Activated CD4-positive, alpha-beta T cell treated with anti-CD3 and anti-CD28 coated beads, Interleukin-2, amount 10 ng/mL, durations not matched to agents 7 days and 5 days (primary cell): ENCODE measurements around the gene SIRT7. TPM values are rescaled to one million over a fixed set of nuclear protein-coding genes. Genes with fewer than 3 reads are reported as not detected.
A peak's percentile ranks its signal among the peaks of the same experiment; 100 is the strongest.
"Not testable (repeated sequence)": the region's sequence is repeated elsewhere in the genome, so short reads cannot be mapped to it uniquely, and the experiment has no call there.

Experiments used
- CTCF ChIA-PET: fragments of 350-600 bp; sonication (Branson Sonifier 250); formaldehyde crosslinking; loops from one replicate; lab custom pipeline; 2021; ENCODE audit warnings: antibody characterized with exemption; lab: Charles Lee
- POLR2A ChIA-PET: fragments of 350-600 bp; sonication (Branson Sonifier 250); formaldehyde crosslinking; loops from one replicate; lab custom pipeline; 2021; ENCODE audit warnings: antibody characterized with exemption; lab: Charles Lee
- DNase-seq: peaks from one replicate; pipeline ENCODE4 v3.0.0-alpha.2; 2020
- H3K27ac Mint-ChIP-seq: one replicate; pipeline ENCODE4 v1.8.0; 2021; ENCODE audit warnings: mild to moderate bottlenecking, moderate library complexity, mixed read lengths
- H3K27me3 Mint-ChIP-seq: one replicate; pipeline ENCODE4 v1.8.0; 2021; ENCODE audit warnings: mixed read lengths
- H3K36me3 Mint-ChIP-seq: one replicate; pipeline ENCODE4 v1.8.0; 2021; ENCODE audit warnings: low read depth, mixed read lengths
- H3K4me1 Mint-ChIP-seq: one replicate; pipeline ENCODE4 v1.8.0; 2021; ENCODE audit warnings: mixed read lengths
- H3K4me3 Mint-ChIP-seq: one replicate; pipeline ENCODE4 v1.8.0; 2021; ENCODE audit warnings: mild to moderate bottlenecking, moderate library complexity, mixed read lengths
- H3K9me3 Mint-ChIP-seq: one replicate; pipeline ENCODE4 v1.8.0; 2021; ENCODE audit warnings: mixed read lengths
- total RNA-seq, 2 experiments: library from RNA; stranded (reverse); gene quantifications; one replicate each; pipeline ENCODE4 v1.2.3, GENCODE V29; 2021

The SIRT7 gene
- total RNA-seq, 2 experiments from 2014 or later, result 55.6 to 71.2 TPM

DNA sequence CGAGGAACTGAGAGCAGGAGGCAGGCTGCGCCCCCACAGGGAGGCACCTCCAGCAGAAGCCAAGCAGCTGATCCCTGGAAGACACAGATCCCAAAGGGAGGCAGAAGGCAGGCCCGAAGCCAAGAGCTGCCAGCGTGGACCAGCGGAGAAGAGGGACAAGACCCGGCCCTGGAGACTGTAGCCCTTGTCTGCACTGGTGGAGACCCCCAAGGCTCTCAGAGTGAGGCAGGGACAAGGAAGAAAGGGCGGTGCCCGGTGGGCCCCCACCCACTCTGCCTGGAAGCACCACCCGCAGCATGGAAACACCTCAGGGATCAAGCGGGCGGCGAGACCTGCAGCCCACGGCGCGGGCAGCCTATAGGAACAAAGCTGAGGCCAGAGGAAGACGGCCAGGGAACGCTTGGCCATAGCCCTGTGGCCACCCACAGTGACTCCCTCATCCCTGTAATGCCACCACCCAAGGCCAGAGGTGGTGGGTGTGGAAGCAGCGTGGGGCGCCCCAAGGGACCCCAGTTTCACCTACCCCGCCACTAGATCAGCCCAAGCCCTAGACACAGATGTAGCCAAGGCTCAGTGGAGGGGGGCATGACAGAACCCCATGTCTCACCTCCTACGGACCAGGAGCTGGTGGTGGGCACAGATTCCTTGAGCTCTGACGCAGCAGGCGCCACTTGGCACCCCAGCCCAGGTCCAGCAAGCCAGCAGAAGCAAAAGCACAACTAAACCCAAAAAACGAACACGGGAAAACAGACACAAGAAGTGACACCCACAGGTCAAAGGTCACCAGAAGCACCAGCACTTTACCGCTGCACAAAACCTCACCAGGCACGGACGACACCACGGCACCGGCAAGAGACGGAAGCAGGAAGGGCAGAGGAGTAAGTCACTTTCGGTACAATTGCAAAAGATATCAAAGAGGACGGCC is 2.9 kb upstream of the SIRT7 start:
- Mint-ChIP-seq H3K9me3 (no peaks in the 10 kb centered on the region), H3K27ac (peak overlapping the region; percentile 54), H3K4me1 (peaks cover 51% of the 10 kb centered on the region), H3K36me3 (peaks cover 25% of the 10 kb centered on the region), H3K4me3 (no peak overlapping the region), H3K27me3 (no peaks in the 10 kb centered on the region)
- DNase-seq, result no peak
- POLR2A ChIA-PET, result no interaction called here
- CTCF ChIA-PET, result interaction anchor here (0.5 to 1.4 kb wide), 2 partner anchors 10 kb away, joined by 3 to 4 read pairs; no protein-coding TSS in a partner anchor

DNA sequence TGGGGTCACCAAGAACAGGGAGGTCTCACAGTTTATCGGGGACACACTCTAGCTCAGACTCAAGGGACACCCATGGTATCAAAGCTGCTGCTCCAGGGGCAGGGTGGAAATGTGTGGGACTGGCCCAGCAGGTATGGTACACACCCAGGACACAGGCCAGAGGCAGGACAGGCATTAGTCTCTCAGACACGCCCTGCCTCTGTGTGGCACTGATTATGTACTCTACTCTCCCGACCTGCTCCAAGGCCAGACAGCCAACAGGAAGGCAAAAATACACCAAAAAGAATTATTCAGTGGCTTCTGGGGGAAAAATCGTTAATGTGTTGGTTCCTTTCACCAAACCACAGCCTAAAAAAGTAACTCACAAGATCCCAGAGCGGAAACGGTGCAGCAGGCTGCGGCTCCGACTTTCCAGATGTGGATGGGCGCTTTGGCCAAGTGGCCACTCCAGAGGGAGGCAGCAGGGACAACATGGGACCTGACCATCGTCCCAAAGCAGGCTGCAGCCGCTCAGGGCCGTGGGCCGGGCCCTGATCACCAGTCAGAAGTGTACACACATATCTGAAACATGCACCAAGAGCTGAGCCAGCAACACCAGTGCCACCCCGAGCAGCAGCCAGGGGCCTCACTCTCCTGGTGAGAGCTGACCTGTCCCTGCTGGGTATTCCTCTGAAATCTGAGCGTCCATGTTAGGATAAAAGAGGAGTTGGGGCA is 1.0 kb upstream of the SIRT7 start:
- CTCF ChIA-PET, result no interaction called here

GRCh38 chr17:81918333-81918669 is 325 bp upstream of the SIRT7 start:
- peak overlapping the region; percentile 84 for H3K4me3 Mint-ChIP-seq
- DNase-seq, H3K9me3 Mint-ChIP-seq, H3K27me3 Mint-ChIP-seq, POLR2A ChIA-PET, CTCF ChIA-PET: not testable (repeated sequence)
- H3K27ac Mint-ChIP-seq, result peak overlapping the region; percentile 90
- H3K4me1 Mint-ChIP-seq, result peaks cover 32% of the 10 kb centered on the region
- peaks cover 37% of the 10 kb centered on the region for H3K36me3 Mint-ChIP-seq

More for the DNA sequence above, 1.0 kb upstream of the SIRT7 start:
- peak overlapping the region; percentile 84 for H3K4me3 Mint-ChIP-seq
- POLR2A ChIA-PET, result no interaction called here
- H3K27ac Mint-ChIP-seq, result peak overlapping the region; percentile 90
- peaks cover 34% of the 10 kb centered on the region for H3K36me3 Mint-ChIP-seq
- H3K27me3 Mint-ChIP-seq, result no peaks in the 10 kb centered on the region
- H3K9me3 Mint-ChIP-seq, result no peaks in the 10 kb centered on the region
- no peak for DNase-seq
- H3K4me1 Mint-ChIP-seq, result peaks cover 37% of the 10 kb centered on the region

DNA sequence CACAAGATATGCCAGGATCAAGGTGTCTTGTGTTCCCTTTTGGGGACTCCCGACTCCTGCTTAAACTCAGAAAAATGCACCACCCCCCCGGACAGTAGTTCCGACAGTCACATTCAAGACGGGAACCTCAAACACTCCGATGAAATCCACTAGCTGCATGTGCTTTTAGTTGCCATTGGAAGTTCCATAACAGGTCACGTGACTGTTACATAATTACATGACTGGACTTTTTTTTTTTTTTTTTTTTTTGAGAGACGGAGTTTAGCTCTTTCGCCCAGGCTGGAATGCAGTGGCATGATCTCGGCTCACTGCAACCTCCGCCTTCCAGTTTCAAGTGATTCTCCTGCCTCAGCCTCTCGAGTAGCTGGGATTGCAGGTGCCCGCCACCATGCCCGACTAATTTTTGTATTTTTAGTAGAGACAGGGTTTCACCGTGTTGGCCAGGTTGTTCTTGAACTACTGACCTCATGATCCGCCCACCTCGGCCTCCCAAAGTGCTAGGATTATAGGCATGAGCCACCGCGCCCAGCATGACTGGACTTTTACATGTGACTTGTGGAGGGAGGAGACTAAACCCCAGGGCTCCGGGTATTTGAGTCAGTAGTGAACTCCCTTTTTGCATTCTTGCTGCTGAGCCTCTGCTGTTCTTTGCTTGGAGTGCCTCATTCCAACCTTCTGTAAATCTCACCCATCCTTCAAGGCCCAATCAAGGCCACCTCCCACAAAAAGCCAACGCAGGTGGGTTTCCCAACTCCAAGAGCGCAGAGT is 1.6 kb downstream of the SIRT7 start:
- DNase-seq, result no peak
- H3K4me3 Mint-ChIP-seq, result peak overlapping the region; percentile 84

DNA sequence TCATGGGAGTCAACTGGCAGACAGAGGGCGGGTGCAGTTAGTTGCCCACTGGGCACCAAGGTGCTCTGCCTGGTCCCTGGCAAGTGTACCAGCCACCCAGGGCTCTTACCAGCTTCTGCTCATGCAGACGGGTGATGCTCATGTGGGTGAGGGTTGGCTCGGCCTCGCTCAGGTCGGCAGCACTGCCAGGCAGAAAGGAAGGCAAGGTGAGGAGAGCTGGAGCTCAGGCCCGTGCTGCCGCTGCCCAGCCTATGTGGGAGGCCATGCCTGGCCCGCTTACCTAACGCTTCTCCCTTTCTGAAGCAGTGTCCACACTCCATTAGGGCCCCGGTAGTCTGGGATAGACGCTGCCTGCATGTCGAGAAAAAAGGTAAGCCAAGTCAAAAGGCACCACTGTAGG is 2.6 kb downstream of the SIRT7 start:
- Mint-ChIP-seq H3K4me3 (no peak overlapping the region), H3K27ac (no peak overlapping the region), H3K27me3 (no peaks in the 10 kb centered on the region), H3K36me3 (peaks cover 32% of the 10 kb centered on the region), H3K4me1 (peaks cover 36% of the 10 kb centered on the region), H3K9me3 (no peaks in the 10 kb centered on the region)
- CTCF ChIA-PET, result interaction anchor here (0.8 to 1.5 kb wide), 3 partner anchors 11 to 44 kb away, joined by 3 read pairs; no protein-coding TSS in a partner anchor
- POLR2A ChIA-PET, result no interaction called here
- no peak for DNase-seq

More for the DNA sequence above, 1.6 kb downstream of the SIRT7 start:
- CTCF ChIA-PET, result interaction anchor here (0.6 to 2.1 kb wide), 7 partner anchors 9 to 312 kb away, joined by 3 to 12 read pairs (median 4); partner anchors contain the start of gene DCXR
- Mint-ChIP-seq H3K4me1 (peaks cover 36% of the 10 kb centered on the region), H3K27ac (no peak overlapping the region), H3K9me3 (no peaks in the 10 kb centered on the region), H3K36me3 (peaks cover 34% of the 10 kb centered on the region), H3K27me3 (no peaks in the 10 kb centered on the region)
- POLR2A ChIA-PET, result no interaction called here

DNA sequence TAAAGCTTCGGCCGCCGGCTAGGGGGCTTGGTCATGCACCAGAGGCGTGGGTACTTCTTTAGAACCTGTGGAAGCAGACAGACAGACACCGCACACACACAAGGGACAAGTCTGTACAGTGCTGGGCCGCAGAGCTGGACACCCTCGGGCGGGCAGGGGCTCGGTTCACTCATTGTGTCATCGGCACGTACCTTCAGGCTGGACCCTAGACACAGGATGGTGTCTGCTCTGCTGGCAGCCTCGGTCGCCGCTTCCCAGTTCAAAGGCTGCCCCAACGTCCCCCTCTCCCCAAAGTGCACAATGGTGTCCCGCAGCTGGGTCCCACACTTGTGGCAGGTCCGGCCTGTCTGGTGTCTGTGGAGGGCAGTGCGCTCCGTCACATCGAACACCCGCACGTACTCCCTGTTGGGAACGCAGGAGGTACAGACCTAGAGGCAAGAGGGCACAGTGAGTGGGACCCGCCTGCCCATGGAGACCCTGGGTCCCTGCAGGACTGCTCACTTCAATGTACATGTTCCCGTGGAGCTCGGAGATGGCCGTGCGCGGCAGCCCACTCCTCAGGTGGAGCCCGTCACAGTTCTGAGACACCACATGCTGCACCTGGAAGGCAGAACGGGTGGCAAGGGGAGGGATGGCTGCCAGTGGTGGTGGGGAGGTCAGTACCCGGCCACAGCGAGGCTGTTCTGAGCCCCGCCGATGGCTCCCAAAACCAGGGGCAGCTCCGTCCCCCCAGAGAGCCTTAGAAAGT is 3.7 kb downstream of the SIRT7 start:
- ChIA-PET POLR2A (no interaction called here), CTCF (interaction anchor here (1.0 to 3.7 kb wide), 3 partner anchors 12 to 46 kb away, joined by 3 to 15 read pairs (median 3); partner anchors contain the start of gene MAFG)
- no peaks in the 10 kb centered on the region for H3K27me3 Mint-ChIP-seq
- H3K36me3 Mint-ChIP-seq, result peaks cover 32% of the 10 kb centered on the region
- no peaks in the 10 kb centered on the region for H3K9me3 Mint-ChIP-seq
- H3K4me1 Mint-ChIP-seq, result peaks cover 44% of the 10 kb centered on the region
- no peak overlapping the region for H3K27ac Mint-ChIP-seq
- H3K4me3 Mint-ChIP-seq, result no peak overlapping the region
- no peak for DNase-seq

- H3K27ac Mint-ChIP-seq, result no peak overlapping the region
- H3K4me3 Mint-ChIP-seq, result no peak overlapping the region
- POLR2A ChIA-PET, result no interaction called here
- no peaks in the 10 kb centered on the region for H3K27me3 Mint-ChIP-seq
- H3K4me1 Mint-ChIP-seq, result peaks cover 40% of the 10 kb centered on the region
- H3K36me3 Mint-ChIP-seq, result peaks cover 32% of the 10 kb centered on the region
- no peak for DNase-seq
- H3K9me3 Mint-ChIP-seq, result no peaks in the 10 kb centered on the region
- CTCF ChIA-PET, result interaction anchor here (1.0 to 3.7 kb wide), 3 partner anchors 13 to 46 kb away, joined by 3 to 15 read pairs (median 3); partner anchors contain the start of gene MAFG
These were observed 4.4 kb downstream of the SIRT7 start for GRCh38 chr17:81913394-81914102.

DNA sequence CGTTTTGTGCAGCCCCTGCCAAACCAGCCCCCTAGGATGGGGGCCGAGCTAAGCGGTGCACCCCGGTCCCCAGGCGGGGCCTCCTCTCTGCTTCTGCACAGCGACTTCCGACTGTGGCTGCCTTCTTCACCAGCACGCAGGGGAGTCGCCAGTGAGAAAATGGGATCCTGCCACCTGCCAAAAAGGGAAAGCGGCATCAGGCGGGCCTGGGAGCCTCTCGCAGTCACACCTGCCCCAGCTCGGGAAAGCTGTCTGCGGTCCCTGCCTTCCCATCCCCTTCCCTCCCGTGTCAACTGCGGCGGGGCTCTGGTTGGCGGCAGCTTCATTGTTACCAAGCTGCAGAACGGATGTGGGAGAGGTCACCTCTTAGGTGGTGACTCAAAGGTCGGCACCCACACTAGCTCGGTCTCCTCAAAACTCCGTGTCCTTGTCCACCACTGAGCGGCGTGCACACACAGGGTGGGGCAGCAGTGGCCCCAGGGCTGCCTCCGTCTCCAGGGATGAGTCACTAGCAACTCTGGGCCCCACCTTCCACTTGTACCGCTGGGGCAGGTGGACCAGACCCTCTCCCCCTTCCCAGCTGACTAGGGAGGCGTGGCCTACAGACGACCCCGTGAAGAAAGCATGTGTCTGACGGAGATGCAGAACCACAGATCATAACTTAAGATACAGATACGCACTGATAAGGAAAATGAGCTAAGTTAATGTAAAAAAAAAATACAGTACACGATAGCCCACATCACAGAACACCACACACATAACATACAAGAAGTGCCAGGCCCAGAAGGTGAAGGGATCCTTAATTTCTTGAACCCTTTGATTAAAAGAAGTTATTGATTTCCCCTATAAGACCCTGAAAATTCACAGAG is 5.3 kb downstream of the SIRT7 start:
- Mint-ChIP-seq H3K9me3 (no peaks in the 10 kb centered on the region), H3K4me3 (no peak overlapping the region), H3K27ac (peak overlapping the region; percentile 9), H3K27me3 (no peaks in the 10 kb centered on the region), H3K36me3 (peaks cover 29% of the 10 kb centered on the region), H3K4me1 (peaks cover 33% of the 10 kb centered on the region)
- ChIA-PET CTCF (interaction anchor here (1.1 to 3.7 kb wide), 3 partner anchors 14 to 73 kb away, joined by 3 to 15 read pairs (median 5); partner anchors contain the start of gene MAFG), POLR2A (no interaction called here)
- DNase-seq, result no peak

GRCh38 chr17:81911969-81912368 is 6.0 kb downstream of the SIRT7 start:
- Mint-ChIP-seq H3K4me1 (peaks cover 28% of the 10 kb centered on the region), H3K27ac (peak overlapping the region; percentile 62), H3K27me3 (no peaks in the 10 kb centered on the region), H3K9me3 (no peaks in the 10 kb centered on the region), H3K4me3 (peak overlapping the region; percentile 63), H3K36me3 (peaks cover 23% of the 10 kb centered on the region)
- ChIA-PET CTCF (interaction anchor here (1.3 to 3.7 kb wide), 2 partner anchors 15 to 72 kb away, joined by 5 to 15 read pairs; partner anchors contain the start of gene MAFG), POLR2A (no interaction called here)
- no peak for DNase-seq

GRCh38 chr17:81911277-81911961 is 6.6 kb downstream of the SIRT7 start, which contains the start of gene PCYT2:
TSS of gene PCYT2 (minus strand) at chr17:81911399. CDS start at chr17:81911355, 44 bp downstream.
- DNase-seq, result peak; percentile 93
- Mint-ChIP-seq H3K27ac (peak within 1 kb of the TSS; percentile 81), H3K9me3 (no peaks in the 10 kb centered on the region), H3K4me1 (peaks cover 23% of the 10 kb centered on the region), H3K27me3 (no peaks in the 10 kb centered on the region), H3K36me3 (peaks cover 21% of the 10 kb centered on the region), H3K4me3 (peak within 1 kb of the TSS; percentile 88)
- POLR2A ChIA-PET, result no interaction called here
- CTCF ChIA-PET, result interaction anchor here (1.3 to 3.7 kb wide), 2 partner anchors 15 to 71 kb away, joined by 5 to 15 read pairs; partner anchors contain the start of gene MAFG
